SK-N-SH treated with all-trans-retinoic acid at 6 μM for 48 hours (cell line): ENCODE results near the gene CRYBA2.

ENCODE experiments used
- ATAC-seq: fragments of 200-7000 bp; cut with Tn5 transposase; 3 replicates; pipeline ENCODE4 v1.9.1; 2020; ENCODE audit warnings: mild to moderate bottlenecking, moderate library complexity
- BACH2 ChIP-seq: fragments of 250-450 bp; sonication (Bioruptor Pico); IDR thresholded peaks from 2 replicates; pipeline ENCODE4 v1.9.0; 2021; ENCODE audit warnings: mild to moderate bottlenecking, borderline replicate concordance
- CSDC2 ChIP-seq: fragments of 250-450 bp; sonication (Bioruptor Pico); IDR thresholded peaks from 2 replicates; pipeline ENCODE4 v1.5.0; 2020; ENCODE audit warnings: mild to moderate bottlenecking, moderate library complexity
- ESRRG ChIP-seq: fragments of 250-450 bp; sonication (Bioruptor Pico); IDR thresholded peaks from 2 replicates; pipeline ENCODE4 v1.6.1; 2021; ENCODE audit warnings: mild to moderate bottlenecking
- GLIS3 ChIP-seq: fragments of 250-450 bp; sonication (Bioruptor Pico); IDR thresholded peaks from 2 replicates; pipeline ENCODE4 v1.5.0; 2020; ENCODE audit warnings: mild to moderate bottlenecking, moderate library complexity
- ISL1 ChIP-seq: fragments of 250-450 bp; sonication (Bioruptor Pico); IDR thresholded peaks from 2 replicates; pipeline ENCODE4 v2.1.2; 2022; ENCODE audit warnings: mild to moderate bottlenecking, moderate library complexity
- OSR1 ChIP-seq: fragments of 250-450 bp; sonication (Bioruptor Pico); IDR thresholded peaks from 2 replicates; pipeline ENCODE4 v1.8.0; 2022; ENCODE audit warnings: moderate library complexity, mild to moderate bottlenecking, inconsistent platforms
- PPARA ChIP-seq: fragments of 250-450 bp; sonication (Bioruptor Pico); IDR thresholded peaks from 2 replicates; pipeline ENCODE4 v1.5.0; 2020; ENCODE audit warnings: mild to moderate bottlenecking, borderline replicate concordance
- SNAI2 ChIP-seq: fragments of 250-450 bp; sonication (Bioruptor Pico); IDR thresholded peaks from 2 replicates; pipeline ENCODE4 v1.5.0; 2020; ENCODE audit warnings: mild to moderate bottlenecking, moderate library complexity
- TCF4 ChIP-seq: fragments of 250-450 bp; sonication (Bioruptor Pico); IDR thresholded peaks from 2 replicates; pipeline ENCODE4 v1.8.0; 2021; ENCODE audit warnings: mild to moderate bottlenecking, moderate library complexity, borderline replicate concordance
- TOX ChIP-seq: fragments of 250-450 bp; sonication (Bioruptor Pico); IDR thresholded peaks from 2 replicates; pipeline ENCODE4 v1.8.0; 2021; ENCODE audit warnings: mild to moderate bottlenecking, moderate library complexity, borderline replicate concordance
- ZC3H10 ChIP-seq: fragments of 250-450 bp; sonication (Bioruptor Pico); IDR thresholded peaks from 2 replicates; pipeline ENCODE4 v1.5.1; 2021; ENCODE audit warnings: mild to moderate bottlenecking, moderate library complexity
- ZFP3 ChIP-seq: fragments of 250-450 bp; sonication (Bioruptor Pico); IDR thresholded peaks from 2 replicates; pipeline ENCODE4 v1.5.0; 2020; ENCODE audit warnings: mild to moderate bottlenecking, moderate library complexity
- ZFP30 ChIP-seq: fragments of 450-650 bp; formaldehyde crosslinking; IDR thresholded peaks from 2 replicates; pipeline ENCODE4 v1.5.0; 2022; ENCODE audit warnings: mild to moderate bottlenecking, moderate library complexity
- ZNF565 ChIP-seq: fragments of 450-650 bp; formaldehyde crosslinking; conservative IDR thresholded peaks from 2 replicates; pipeline ENCODE4 v1.5.0; 2020; ENCODE audit warnings: low read depth, mild to moderate bottlenecking, moderate library complexity
- ZNF70 ChIP-seq: fragments of 450-650 bp; formaldehyde crosslinking; IDR thresholded peaks from 2 replicates; pipeline ENCODE4 v1.5.0; 2020; ENCODE audit warnings: mild to moderate bottlenecking, moderate library complexity
- ZNF8 ChIP-seq: fragments of 450-650 bp; formaldehyde crosslinking; IDR thresholded peaks from 2 replicates; pipeline ENCODE4 v1.5.0; 2020; ENCODE audit warnings: mild to moderate bottlenecking, moderate library complexity
- TF ChIP-seq, protein P1 (sequence below): fragments of 250-450 bp; sonication (Bioruptor Pico); IDR thresholded peaks from 2 replicates; pipeline ENCODE4 v1.5.0; 2020; ENCODE audit warnings: mild to moderate bottlenecking, moderate library complexity
- TF ChIP-seq, protein P2 (sequence below): fragments of 250-450 bp; sonication (Bioruptor Pico); IDR thresholded peaks from 2 replicates; pipeline ENCODE4 v1.5.1; 2021; ENCODE audit warnings: mild to moderate bottlenecking, moderate library complexity
- TF ChIP-seq, protein P3 (sequence below): fragments of 250-450 bp; sonication (Bioruptor Pico); IDR thresholded peaks from 2 replicates; pipeline ENCODE4 v1.5.1; 2020; ENCODE audit warnings: low read depth, mild to moderate bottlenecking, moderate library complexity
- TF ChIP-seq, protein P4 (sequence below): fragments of 250-450 bp; sonication (Bioruptor Pico); IDR thresholded peaks from 2 replicates; pipeline ENCODE4 v1.8.0; 2020; ENCODE audit warnings: mild to moderate bottlenecking, moderate library complexity, borderline replicate concordance

CRYBA2 gene

DNA sequence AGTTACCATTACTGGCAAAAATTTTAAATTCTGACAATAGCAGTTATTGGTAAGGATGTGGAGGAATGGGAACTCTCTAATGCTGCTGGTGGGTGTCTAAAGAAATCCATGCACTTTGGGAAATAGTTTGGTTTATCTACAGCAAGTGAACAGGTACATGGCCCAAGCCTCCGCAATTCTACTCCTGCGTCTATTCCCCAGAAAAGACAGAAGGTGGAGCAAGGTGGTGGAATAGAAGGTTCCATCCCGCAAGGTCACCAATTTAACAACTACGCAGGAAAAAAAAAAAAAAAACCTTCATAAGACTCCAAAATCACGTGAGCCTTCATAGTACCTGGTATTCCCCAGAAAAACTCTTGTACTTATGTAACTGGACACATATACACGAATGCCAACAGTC, 41.6 kb upstream of the CRYBA2 start (continued):
- TF ChIP-seq, protein P1, sequence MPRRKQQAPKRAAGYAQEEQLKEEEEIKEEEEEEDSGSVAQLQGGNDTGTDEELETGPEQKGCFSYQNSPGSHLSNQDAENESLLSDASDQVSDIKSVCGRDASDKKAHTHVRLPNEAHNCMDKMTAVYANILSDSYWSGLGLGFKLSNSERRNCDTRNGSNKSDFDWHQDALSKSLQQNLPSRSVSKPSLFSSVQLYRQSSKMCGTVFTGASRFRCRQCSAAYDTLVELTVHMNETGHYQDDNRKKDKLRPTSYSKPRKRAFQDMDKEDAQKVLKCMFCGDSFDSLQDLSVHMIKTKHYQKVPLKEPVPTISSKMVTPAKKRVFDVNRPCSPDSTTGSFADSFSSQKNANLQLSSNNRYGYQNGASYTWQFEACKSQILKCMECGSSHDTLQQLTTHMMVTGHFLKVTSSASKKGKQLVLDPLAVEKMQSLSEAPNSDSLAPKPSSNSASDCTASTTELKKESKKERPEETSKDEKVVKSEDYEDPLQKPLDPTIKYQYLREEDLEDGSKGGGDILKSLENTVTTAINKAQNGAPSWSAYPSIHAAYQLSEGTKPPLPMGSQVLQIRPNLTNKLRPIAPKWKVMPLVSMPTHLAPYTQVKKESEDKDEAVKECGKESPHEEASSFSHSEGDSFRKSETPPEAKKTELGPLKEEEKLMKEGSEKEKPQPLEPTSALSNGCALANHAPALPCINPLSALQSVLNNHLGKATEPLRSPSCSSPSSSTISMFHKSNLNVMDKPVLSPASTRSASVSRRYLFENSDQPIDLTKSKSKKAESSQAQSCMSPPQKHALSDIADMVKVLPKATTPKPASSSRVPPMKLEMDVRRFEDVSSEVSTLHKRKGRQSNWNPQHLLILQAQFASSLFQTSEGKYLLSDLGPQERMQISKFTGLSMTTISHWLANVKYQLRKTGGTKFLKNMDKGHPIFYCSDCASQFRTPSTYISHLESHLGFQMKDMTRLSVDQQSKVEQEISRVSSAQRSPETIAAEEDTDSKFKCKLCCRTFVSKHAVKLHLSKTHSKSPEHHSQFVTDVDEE (CRISPR knock-in tag): no peak
- no peak for TF ChIP-seq CSDC2 (CRISPR knock-in tag)
- no peak for TF ChIP-seq ZFP30 (CRISPR knock-in tag)
- TF ChIP-seq ZNF565 (CRISPR knock-in tag): no peak
- no peak for TF ChIP-seq ZNF8 (CRISPR knock-in tag)

DNA sequence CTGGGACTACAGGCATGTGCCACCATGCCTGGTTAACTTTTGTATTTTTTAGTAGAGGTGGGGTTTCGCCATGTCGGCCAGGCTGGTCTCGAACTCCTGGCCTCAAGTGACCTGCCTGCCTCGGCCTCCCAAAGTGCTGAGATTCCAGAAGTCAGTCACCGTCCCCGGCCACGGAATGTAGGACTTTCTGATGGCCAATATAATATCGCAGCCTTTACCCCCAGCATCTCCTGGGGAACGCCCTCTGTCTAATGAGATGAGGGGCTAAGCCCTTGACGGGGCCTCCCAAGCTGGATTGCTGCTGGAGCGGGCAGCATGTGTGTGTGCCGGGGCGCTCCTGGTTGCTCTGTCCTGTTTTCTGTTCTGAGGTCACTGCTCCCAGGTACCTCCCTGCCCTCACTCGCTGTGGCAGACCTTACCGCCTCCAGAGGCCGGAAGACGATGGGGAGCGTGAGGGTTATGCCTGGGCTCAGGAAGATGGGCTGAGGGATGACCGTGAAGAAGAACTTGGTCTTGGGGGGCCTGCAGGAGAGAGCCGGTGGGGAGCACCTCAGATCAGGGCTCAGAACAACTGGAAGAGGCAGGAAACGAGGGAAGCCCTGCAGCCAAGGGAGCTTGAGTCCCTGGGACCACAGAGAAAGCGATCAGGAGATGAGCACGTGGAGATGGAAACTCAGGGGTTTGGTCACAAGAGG, 39.0 kb upstream of the CRYBA2 start:
- no peak for TF ChIP-seq TOX (CRISPR knock-in tag)
- TF ChIP-seq ISL1 (CRISPR knock-in tag): no peak
- no peak for TF ChIP-seq OSR1
- TF ChIP-seq GLIS3 (CRISPR knock-in tag): no peak
- TF ChIP-seq, protein P2, sequence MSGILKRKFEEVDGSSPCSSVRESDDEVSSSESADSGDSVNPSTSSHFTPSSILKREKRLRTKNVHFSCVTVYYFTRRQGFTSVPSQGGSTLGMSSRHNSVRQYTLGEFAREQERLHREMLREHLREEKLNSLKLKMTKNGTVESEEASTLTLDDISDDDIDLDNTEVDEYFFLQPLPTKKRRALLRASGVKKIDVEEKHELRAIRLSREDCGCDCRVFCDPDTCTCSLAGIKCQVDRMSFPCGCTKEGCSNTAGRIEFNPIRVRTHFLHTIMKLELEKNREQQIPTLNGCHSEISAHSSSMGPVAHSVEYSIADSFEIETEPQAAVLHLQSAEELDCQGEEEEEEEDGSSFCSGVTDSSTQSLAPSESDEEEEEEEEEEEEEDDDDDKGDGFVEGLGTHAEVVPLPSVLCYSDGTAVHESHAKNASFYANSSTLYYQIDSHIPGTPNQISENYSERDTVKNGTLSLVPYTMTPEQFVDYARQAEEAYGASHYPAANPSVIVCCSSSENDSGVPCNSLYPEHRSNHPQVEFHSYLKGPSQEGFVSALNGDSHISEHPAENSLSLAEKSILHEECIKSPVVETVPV (CRISPR knock-in tag): no peak
- no peak for TF ChIP-seq BACH2
- no peak for TF ChIP-seq ZFP3 (CRISPR knock-in tag)
- TF ChIP-seq PPARA (CRISPR knock-in tag): no peak
- TF ChIP-seq, protein P1 (CRISPR knock-in tag): no peak
- no peak for TF ChIP-seq ZNF8 (CRISPR knock-in tag)
- no peak for TF ChIP-seq CSDC2 (CRISPR knock-in tag)
- TF ChIP-seq, protein P3, sequence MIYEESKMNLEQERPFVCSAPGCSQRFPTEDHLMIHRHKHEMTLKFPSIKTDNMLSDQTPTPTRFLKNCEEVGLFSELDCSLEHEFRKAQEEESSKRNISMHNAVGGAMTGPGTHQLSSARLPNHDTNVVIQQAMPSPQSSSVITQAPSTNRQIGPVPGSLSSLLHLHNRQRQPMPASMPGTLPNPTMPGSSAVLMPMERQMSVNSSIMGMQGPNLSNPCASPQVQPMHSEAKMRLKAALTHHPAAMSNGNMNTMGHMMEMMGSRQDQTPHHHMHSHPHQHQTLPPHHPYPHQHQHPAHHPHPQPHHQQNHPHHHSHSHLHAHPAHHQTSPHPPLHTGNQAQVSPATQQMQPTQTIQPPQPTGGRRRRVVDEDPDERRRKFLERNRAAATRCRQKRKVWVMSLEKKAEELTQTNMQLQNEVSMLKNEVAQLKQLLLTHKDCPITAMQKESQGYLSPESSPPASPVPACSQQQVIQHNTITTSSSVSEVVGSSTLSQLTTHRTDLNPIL: no peak
- no peak for TF ChIP-seq ESRRG
- TF ChIP-seq SNAI2 (CRISPR knock-in tag): no peak
- TF ChIP-seq ZC3H10 (CRISPR knock-in tag): no peak
- ATAC-seq: no peak

DNA sequence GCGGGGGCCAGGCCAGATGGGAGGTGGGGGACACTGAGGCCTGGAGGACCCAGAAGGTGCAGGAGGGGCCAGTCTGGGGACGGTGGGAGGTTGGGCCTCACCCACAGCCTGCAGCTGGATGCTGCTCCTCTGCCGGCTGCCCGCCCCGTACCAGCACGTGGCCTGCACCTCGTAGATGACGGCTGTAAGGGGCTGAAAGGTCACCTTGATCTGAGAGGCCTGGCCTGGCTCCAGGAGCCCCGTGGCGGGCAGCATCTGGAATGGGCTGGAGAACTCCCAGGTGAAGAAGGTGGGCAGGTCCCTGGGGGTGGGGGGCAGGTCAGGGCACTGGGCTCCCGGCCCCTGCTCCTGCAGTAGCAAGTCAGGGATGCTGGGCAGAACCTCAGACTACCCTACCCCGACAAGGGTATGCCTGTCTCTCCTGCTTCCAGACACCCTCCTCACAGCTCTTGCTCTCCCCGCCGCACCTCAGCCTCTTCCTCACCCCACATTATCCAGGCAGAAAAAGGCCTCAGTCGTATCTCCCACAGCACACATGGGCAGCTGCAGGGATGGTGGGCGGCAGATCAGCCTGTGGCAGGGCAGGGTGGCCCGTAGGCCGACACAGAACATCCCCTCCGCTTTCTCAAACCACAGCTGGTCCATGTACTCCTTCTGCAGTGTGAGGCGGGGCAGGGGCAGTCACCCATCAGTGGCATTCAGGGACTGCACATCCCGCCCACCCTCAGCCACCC, 38.0 kb upstream of the CRYBA2 start:
- ATAC-seq: no peak
- TF ChIP-seq, protein P2 (CRISPR knock-in tag): no peak
- TF ChIP-seq TCF4 (CRISPR knock-in tag): no peak
- no peak for TF ChIP-seq PPARA (CRISPR knock-in tag)
- TF ChIP-seq SNAI2 (CRISPR knock-in tag): no peak
- no peak for TF ChIP-seq CSDC2 (CRISPR knock-in tag)
- TF ChIP-seq ESRRG: no peak
- no peak for TF ChIP-seq ZNF565 (CRISPR knock-in tag)
- TF ChIP-seq TOX (CRISPR knock-in tag): no peak
- TF ChIP-seq OSR1: no peak
- no peak for TF ChIP-seq ISL1 (CRISPR knock-in tag)
- TF ChIP-seq, protein P3: no peak
- no peak for TF ChIP-seq ZNF70 (CRISPR knock-in tag)
- TF ChIP-seq, protein P4, sequence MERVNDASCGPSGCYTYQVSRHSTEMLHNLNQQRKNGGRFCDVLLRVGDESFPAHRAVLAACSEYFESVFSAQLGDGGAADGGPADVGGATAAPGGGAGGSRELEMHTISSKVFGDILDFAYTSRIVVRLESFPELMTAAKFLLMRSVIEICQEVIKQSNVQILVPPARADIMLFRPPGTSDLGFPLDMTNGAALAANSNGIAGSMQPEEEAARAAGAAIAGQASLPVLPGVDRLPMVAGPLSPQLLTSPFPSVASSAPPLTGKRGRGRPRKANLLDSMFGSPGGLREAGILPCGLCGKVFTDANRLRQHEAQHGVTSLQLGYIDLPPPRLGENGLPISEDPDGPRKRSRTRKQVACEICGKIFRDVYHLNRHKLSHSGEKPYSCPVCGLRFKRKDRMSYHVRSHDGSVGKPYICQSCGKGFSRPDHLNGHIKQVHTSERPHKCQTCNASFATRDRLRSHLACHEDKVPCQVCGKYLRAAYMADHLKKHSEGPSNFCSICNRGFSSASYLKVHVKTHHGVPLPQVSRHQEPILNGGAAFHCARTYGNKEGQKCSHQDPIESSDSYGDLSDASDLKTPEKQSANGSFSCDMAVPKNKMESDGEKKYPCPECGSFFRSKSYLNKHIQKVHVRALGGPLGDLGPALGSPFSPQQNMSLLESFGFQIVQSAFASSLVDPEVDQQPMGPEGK (CRISPR knock-in tag): no peak
- TF ChIP-seq ZFP30 (CRISPR knock-in tag): no peak
